Fibroblast of villous mesenchyme (primary cell): ENCODE results near the gene RPS6KC1. TPM values are rescaled to one million over a fixed set of nuclear protein-coding genes. Genes with fewer than 3 reads are reported as not detected.

Source experiments
- DNase-seq: peaks from one replicate; pipeline ENCODE4 v3.0.0-alpha.2; 2010; ENCODE audit warnings: low read depth
- H3K4me3 ChIP-seq: 2 replicates; pipeline ENCODE4 v1.5.1; 2011; ENCODE audit warnings: low read depth, mild to moderate bottlenecking, low read length
- CTCF ChIP-seq: IDR thresholded peaks from 2 replicates; pipeline ENCODE4 v1.5.1; 2012; ENCODE audit warnings: low read depth, mild to moderate bottlenecking, low read length; ENCODE audit not compliant: insufficient read depth
- total RNA-seq: library from RNA; depleted of rRNA; stranded (reverse); fragments of >200 nt; gene quantifications from 2 replicates; pipeline ENCODE4 v1.2.3, GENCODE V29; 2012

Gene RPS6KC1
- total RNA-seq, 1 donor, result 41.5 TPM

GRCh38 chr1:213242883-213243282, 191.8 kb downstream of the RPS6KC1 start:
- DNase-seq, result no peak
- TF ChIP-seq CTCF, result no peak
- H3K4me3 ChIP-seq, result no peak overlapping the region

GRCh38 chr1:213244664-213245091, 193.6 kb downstream of the RPS6KC1 start:
- DNase-seq, result peak; percentile 64
- peak; percentile 75 for TF ChIP-seq CTCF

GRCh38 chr1:213245260-213245910, 194.3 kb downstream of the RPS6KC1 start:
- no peak overlapping the region for H3K4me3 ChIP-seq
- DNase-seq, result no peak
- no peak for TF ChIP-seq CTCF

More at GRCh38 chr1:213244664-213245091, 193.6 kb downstream of the RPS6KC1 start:
- no peak overlapping the region for H3K4me3 ChIP-seq

- no peak overlapping the region for H3K4me3 ChIP-seq
- DNase-seq, result no peak
- no peak for TF ChIP-seq CTCF
These were observed 196.0 kb downstream of the RPS6KC1 start for GRCh38 chr1:213247038-213247437.

GRCh38 chr1:213249395-213249794, 198.4 kb downstream of the RPS6KC1 start:
- no peak for DNase-seq
- H3K4me3 ChIP-seq, result no peak overlapping the region
- no peak for TF ChIP-seq CTCF

GRCh38 chr1:213250041-213250440, 199.0 kb downstream of the RPS6KC1 start:
- TF ChIP-seq CTCF, result no peak
- H3K4me3 ChIP-seq, result no peak overlapping the region
- DNase-seq, result no peak

- DNase-seq, result no peak
- no peak overlapping the region for H3K4me3 ChIP-seq
- no peak for TF ChIP-seq CTCF
These were observed 199.4 kb downstream of the RPS6KC1 start for GRCh38 chr1:213250446-213250845.
